Stimulated activated naive CD8-positive, alpha-beta T cell treated with anti-CD3 and anti-CD28 coated beads, Interleukin-15, amount 100 ng/mL, for 72 hours (primary cell): ENCODE measurements around the gene ZNF106.

Experiments used
- ATAC-seq: fragments of 150-1000 bp; cut with Tn5 transposase; 2 replicates; pipeline ENCODE4 v1.10.0; 2021; ENCODE audit warnings: mild to moderate bottlenecking, moderate library complexity
- DNase-seq, 2 donors: peaks; one replicate each; pipeline ENCODE4 v3.0.0; 2021 to 2022
- H3K27ac Mint-ChIP-seq, 2 donors: one replicate each; pipeline ENCODE4 v1.8.0; 2022; ENCODE audit warnings: mild to moderate bottlenecking in 2 of 2, mixed read lengths in 2 of 2, moderate library complexity in 2 of 2
- H3K27me3 Mint-ChIP-seq: one replicate; pipeline ENCODE4 v1.8.0; 2022; ENCODE audit warnings: mixed read lengths
- H3K4me1 Mint-ChIP-seq: one replicate; pipeline ENCODE4 v1.8.0; 2022; ENCODE audit warnings: mild to moderate bottlenecking, mixed read lengths
- H3K4me3 Mint-ChIP-seq, 2 donors: one replicate each; pipeline ENCODE4 v1.8.0; 2022; ENCODE audit warnings: mild to moderate bottlenecking in 2 of 2, mixed read lengths in 2 of 2, moderate library complexity in 1 of 2
- H3K9me3 Mint-ChIP-seq, 2 donors: one replicate each; pipeline ENCODE4 v1.8.0; 2022; ENCODE audit warnings: mixed read lengths in 2 of 2

ZNF106 gene

GRCh38 chr15:42490671-42491538 lies at the start of gene ZNF106:
TSS of gene ZNF106 (minus strand) at chr15:42491141. CDS start at chr15:42472289, 18,852 bp downstream.
- DNase-seq (peak; percentile 88 to 89), ATAC-seq (peak; percentile 78)
- no peaks in the 10 kb centered on the region for H3K9me3 Mint-ChIP-seq
- peaks cover 39% of the 10 kb centered on the region for H3K4me1 Mint-ChIP-seq
- peak within 1 kb of the TSS; percentile 87 to 89 for H3K4me3 Mint-ChIP-seq
- no peaks in the 10 kb centered on the region for H3K27me3 Mint-ChIP-seq
- H3K27ac Mint-ChIP-seq = peak within 1 kb of the TSS; percentile 97 to 98

- Mint-ChIP-seq H3K4me3 (no peak overlapping the region), H3K27ac (no peak overlapping the region), H3K9me3 (no peaks in the 10 kb centered on the region), H3K27me3 (no peaks in the 10 kb centered on the region), H3K4me1 (no peaks in the 10 kb centered on the region)
- ATAC-seq (no peak), DNase-seq (no peak)
These were observed 42.3 kb upstream of the ZNF106 start for GRCh38 chr15:42533246-42533645.

GRCh38 chr15:42528970-42529369 lies 38.0 kb upstream of the ZNF106 start:
- no peak for DNase-seq
- no peak for ATAC-seq
- H3K27ac Mint-ChIP-seq = no peak overlapping the region

GRCh38 chr15:42523331-42523730 lies 32.4 kb upstream of the ZNF106 start:
- H3K27ac Mint-ChIP-seq = no peak overlapping the region
- H3K4me3 Mint-ChIP-seq = no peak overlapping the region
- ATAC-seq = no peak
- no peaks in the 10 kb centered on the region for H3K4me1 Mint-ChIP-seq
- H3K9me3 Mint-ChIP-seq = no peaks in the 10 kb centered on the region
- H3K27me3 Mint-ChIP-seq = no peaks in the 10 kb centered on the region
- no peak for DNase-seq

More at GRCh38 chr15:42528970-42529369, 38.0 kb upstream of the ZNF106 start:
- Mint-ChIP-seq H3K4me3 (no peak overlapping the region), H3K9me3 (no peaks in the 10 kb centered on the region), H3K4me1 (no peaks in the 10 kb centered on the region), H3K27me3 (no peaks in the 10 kb centered on the region)

- Mint-ChIP-seq H3K4me1 (no peaks in the 10 kb centered on the region), H3K9me3 (no peaks in the 10 kb centered on the region), H3K4me3 (no peak overlapping the region), H3K27me3 (no peaks in the 10 kb centered on the region), H3K27ac (no peak overlapping the region)
- DNase-seq (no peak), ATAC-seq (no peak)
These were observed 20.1 kb upstream of the ZNF106 start for GRCh38 chr15:42511007-42511391.

GRCh38 chr15:42510258-42511006 lies 19.5 kb upstream of the ZNF106 start:
- no peak overlapping the region for H3K27ac Mint-ChIP-seq
- H3K27me3 Mint-ChIP-seq = no peaks in the 10 kb centered on the region
- DNase-seq = no peak
- no peak for ATAC-seq
- H3K4me3 Mint-ChIP-seq = no peak overlapping the region
- peaks cover 2% of the 10 kb centered on the region for H3K4me1 Mint-ChIP-seq
- H3K9me3 Mint-ChIP-seq = no peaks in the 10 kb centered on the region

- no peak overlapping the region for H3K4me3 Mint-ChIP-seq
- H3K27me3 Mint-ChIP-seq = no peaks in the 10 kb centered on the region
- no peaks in the 10 kb centered on the region for H3K9me3 Mint-ChIP-seq
- peaks cover 7% of the 10 kb centered on the region for H3K4me1 Mint-ChIP-seq
- DNase-seq = no peak
- no peak overlapping the region for H3K27ac Mint-ChIP-seq
- ATAC-seq = no peak
These were observed 17.3 kb upstream of the ZNF106 start for GRCh38 chr15:42508263-42508690.

- no peaks in the 10 kb centered on the region for H3K9me3 Mint-ChIP-seq
- H3K27ac Mint-ChIP-seq = no peak overlapping the region
- H3K4me1 Mint-ChIP-seq = peaks cover 7% of the 10 kb centered on the region
- no peak for ATAC-seq
- DNase-seq = no peak
- H3K27me3 Mint-ChIP-seq = no peaks in the 10 kb centered on the region
- no peak overlapping the region for H3K4me3 Mint-ChIP-seq
These were observed 16.6 kb upstream of the ZNF106 start for GRCh38 chr15:42507514-42507913.

GRCh38 chr15:42504631-42505030 lies 13.7 kb upstream of the ZNF106 start:
- no peak overlapping the region for H3K4me3 Mint-ChIP-seq
- ATAC-seq = no peak
- no peak overlapping the region for H3K27ac Mint-ChIP-seq
- peaks cover 21% of the 10 kb centered on the region for H3K4me1 Mint-ChIP-seq
- DNase-seq = no peak
- H3K9me3 Mint-ChIP-seq = no peaks in the 10 kb centered on the region
- no peaks in the 10 kb centered on the region for H3K27me3 Mint-ChIP-seq

GRCh38 chr15:42503825-42504224 lies 12.9 kb upstream of the ZNF106 start:
- DNase-seq = no peak
- no peak for ATAC-seq
- H3K4me1 Mint-ChIP-seq = peaks cover 29% of the 10 kb centered on the region
- H3K27ac Mint-ChIP-seq = no peak overlapping the region
- H3K4me3 Mint-ChIP-seq = no peak overlapping the region
- no peaks in the 10 kb centered on the region for H3K9me3 Mint-ChIP-seq
- H3K27me3 Mint-ChIP-seq = no peaks in the 10 kb centered on the region

GRCh38 chr15:42502477-42502876 lies 11.5 kb upstream of the ZNF106 start:
- DNase-seq (no peak), ATAC-seq (no peak)
- Mint-ChIP-seq H3K27ac (no peak overlapping the region), H3K4me3 (no peak overlapping the region), H3K9me3 (no peaks in the 10 kb centered on the region), H3K27me3 (no peaks in the 10 kb centered on the region), H3K4me1 (peaks cover 43% of the 10 kb centered on the region)

GRCh38 chr15:42499858-42500609 lies 9.1 kb upstream of the ZNF106 start:
- DNase-seq (no peak), ATAC-seq (no peak)
- no peak overlapping the region for H3K4me3 Mint-ChIP-seq
- H3K4me1 Mint-ChIP-seq = peaks cover 54% of the 10 kb centered on the region
- H3K27me3 Mint-ChIP-seq = no peaks in the 10 kb centered on the region
- H3K9me3 Mint-ChIP-seq = no peaks in the 10 kb centered on the region
- no peak overlapping the region for H3K27ac Mint-ChIP-seq

- Mint-ChIP-seq H3K27ac (no peak overlapping the region), H3K4me3 (no peak overlapping the region)
These were observed 7.5 kb upstream of the ZNF106 start for GRCh38 chr15:42498212-42499068.

GRCh38 chr15:42495361-42496212 lies 4.6 kb upstream of the ZNF106 start, which contains the start of gene SNAP23:
TSS of gene SNAP23 (plus strand) at chr15:42495634. CDS start at chr15:42511847, 16,213 bp downstream.
- H3K27me3 Mint-ChIP-seq = no peaks in the 10 kb centered on the region
- ATAC-seq = peak; percentile 97

More at GRCh38 chr15:42498212-42499068, 7.5 kb upstream of the ZNF106 start:
- DNase-seq (no peak), ATAC-seq (no peak)
- peaks cover 69% of the 10 kb centered on the region for H3K4me1 Mint-ChIP-seq
- no peaks in the 10 kb centered on the region for H3K9me3 Mint-ChIP-seq
- no peaks in the 10 kb centered on the region for H3K27me3 Mint-ChIP-seq

More at GRCh38 chr15:42495361-42496212, 4.6 kb upstream of the ZNF106 start, which contains the start of gene SNAP23:
- H3K4me3 Mint-ChIP-seq = peak within 1 kb of the TSS; percentile 91 to 92
- H3K27ac Mint-ChIP-seq = peak within 1 kb of the TSS; percentile 90 to 93
- no peaks in the 10 kb centered on the region for H3K9me3 Mint-ChIP-seq
- peaks cover 67% of the 10 kb centered on the region for H3K4me1 Mint-ChIP-seq
- peak; percentile 73 to 81 for DNase-seq
